NCI-H2029 (cell line): Measurements from ENCODE around the gene UTS2B.

Source experiments
- DNase-seq: peaks from one replicate; lab custom pipeline; 2025; lab: John Stamatoyannopoulos, UW

Gene UTS2B, protein sequence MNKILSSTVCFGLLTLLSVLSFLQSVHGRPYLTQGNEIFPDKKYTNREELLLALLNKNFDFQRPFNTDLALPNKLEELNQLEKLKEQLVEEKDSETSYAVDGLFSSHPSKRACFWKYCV

DNA sequence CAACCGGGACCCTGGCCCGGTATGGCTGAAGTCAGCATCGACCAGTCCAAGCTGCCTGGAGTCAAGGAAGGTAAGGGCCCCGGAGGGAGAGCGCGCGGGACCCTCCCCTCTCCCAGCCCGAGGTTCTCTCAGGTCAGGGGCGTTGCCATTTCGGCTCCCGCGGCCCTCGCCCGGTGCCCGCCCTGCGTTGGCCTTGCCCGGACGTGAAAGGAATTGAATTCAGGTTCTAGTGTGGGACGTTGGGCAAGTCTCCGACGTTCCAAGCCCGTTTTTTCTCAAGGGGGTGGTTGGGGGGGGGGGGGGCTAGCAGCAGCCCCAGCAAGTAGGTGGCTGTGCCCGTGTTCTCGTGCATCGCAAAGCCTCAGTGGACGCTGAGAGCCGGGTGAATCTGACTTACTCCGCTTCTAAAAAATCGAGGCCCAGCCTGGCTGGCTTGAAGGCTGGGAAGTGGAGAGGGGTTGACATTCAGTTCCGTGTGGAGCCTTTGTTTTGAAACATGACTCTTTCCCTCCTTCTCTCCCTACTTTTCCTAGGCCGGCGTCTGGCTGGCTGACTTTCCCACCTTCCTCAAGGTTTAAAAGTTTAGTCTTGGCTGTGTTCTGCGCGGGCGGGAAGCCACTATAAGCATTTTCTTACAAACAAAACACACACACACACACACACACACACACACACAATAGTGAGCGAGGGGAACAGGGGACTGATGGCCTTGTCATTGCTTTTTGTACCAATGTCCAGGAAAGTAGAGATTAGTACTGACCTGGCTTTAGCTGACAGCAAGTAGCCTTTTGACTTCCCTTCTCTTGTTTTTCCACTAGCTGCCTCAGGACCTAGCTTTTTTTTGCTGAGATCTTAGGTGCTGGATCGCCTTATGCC, at the start of gene UTS2B:
Gene UTS2B (minus strand): TSS at position 873 of the 876 bp plus-strand sequence. CDS start 48,337 bp downstream, outside the sequence.
- peak; percentile 53 for DNase-seq

DNA sequence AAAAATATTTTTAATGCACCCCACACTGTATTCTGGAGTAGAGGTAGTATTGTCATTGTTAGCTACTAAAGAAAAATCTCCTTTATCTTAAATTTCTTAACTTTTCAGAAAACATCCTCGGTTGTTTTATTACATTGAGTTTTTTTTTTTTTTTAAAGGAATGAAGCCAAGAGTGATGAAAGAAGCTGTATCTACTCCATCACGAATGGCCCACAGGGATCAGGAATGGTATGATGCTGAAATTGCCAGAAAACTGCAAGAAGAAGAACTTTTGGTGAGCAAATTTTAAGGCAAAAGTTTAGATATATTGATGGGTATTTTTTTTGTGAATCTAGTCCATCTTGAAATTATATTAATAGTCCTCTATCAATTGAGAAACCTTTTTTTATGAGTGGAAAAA, 49.7 kb upstream of the UTS2B start:
- no peak for DNase-seq

DNA sequence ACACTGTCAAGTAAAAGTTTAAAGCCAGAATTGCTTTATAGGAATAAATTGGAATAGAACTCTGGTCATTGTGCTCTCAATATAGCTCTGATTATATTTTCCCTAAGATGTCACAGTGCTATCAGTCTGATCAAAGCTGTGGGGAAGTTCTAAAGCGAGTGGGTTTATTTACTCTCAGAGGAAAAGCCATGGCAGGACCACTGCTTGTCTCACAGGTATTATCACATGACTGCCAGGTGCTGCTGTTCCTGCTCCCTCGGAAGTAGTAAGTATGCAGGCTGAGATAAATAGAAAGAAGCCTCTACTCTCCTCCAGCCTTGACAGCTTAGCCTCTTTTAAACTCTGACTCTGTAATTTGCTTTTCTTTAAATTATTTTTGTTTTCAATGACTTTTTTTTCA, 49.1 kb upstream of the UTS2B start:
- DNase-seq: no peak

DNA sequence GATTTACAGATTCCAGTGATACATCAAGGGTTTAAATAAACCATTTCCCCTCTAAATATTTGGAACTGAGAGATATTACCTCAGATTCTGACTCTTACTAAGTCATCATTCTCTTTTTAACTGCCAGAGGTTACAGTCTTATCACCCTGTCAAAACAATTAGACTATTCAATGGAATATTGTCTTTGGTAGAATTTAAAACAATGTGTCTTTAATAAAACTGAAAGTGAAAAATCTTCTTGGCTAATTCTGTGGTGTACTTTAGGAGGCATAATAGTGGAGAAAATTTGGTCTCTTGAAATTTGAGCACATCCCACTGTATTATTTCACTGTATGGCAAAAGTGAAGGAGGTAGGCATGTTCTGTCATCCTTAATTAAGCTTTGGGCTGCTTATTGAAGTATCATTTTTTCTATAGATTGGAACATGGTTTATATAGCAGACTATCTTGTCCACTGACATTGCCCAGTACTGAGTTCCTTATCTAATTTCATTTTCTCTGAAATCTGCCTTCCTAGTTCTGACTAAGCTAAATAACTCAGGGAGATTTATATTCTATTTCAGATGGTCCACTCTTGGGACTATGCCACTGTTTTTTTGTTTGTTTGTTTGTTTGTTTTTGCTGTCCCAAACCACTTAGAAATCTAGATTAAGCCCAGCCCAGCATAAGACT, 48.0 kb upstream of the UTS2B start:
- DNase-seq: no peak

DNA sequence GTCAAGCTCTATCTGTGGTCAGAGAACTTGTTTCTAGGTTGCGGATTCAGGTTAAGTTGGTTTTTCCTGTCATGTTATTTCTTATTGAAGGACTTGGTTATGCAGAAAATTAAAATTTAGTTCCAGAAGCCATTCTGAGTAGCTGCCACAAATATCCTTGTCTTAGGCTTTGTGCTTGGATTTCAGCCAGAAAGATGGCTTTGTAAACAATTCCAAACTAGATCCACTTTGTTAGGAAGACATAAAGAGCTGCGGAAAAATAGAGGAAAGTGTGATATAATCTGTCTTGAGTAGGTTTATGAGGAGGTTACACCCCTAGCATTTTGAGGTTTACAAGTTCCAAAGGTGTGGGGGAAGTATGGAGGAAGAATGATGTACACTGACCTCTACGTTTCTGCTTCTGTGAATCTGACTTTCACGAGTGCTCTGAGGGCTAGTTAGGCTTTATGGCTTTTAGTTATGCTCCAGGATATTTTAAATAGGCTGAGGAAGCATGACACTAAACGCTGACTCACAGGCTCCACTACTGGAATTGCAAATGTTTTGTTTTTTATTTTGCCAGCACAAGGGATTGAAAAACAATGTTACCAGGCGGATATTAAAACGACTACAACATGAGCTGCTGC, 46.3 kb upstream of the UTS2B start:
- DNase-seq: no peak

DNA sequence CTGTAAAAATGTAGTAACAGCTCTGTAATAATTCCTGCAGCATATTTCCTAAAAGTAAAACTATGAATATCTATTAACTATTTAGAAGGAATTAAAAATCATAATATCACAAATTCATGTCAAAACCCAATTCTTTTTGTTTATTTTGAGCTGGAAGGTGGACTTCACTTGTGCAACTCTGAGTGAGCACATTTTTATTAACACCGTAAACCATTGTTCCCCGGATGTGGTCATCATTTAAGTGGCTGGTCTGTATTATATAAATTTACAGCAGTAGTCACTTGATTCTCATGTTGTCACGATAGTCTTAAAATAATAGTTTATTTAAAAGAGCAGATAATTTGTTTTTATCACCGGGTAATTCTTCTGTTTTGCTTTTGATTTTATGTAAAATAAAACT, 43.0 kb upstream of the UTS2B start:
- no peak for DNase-seq

DNA sequence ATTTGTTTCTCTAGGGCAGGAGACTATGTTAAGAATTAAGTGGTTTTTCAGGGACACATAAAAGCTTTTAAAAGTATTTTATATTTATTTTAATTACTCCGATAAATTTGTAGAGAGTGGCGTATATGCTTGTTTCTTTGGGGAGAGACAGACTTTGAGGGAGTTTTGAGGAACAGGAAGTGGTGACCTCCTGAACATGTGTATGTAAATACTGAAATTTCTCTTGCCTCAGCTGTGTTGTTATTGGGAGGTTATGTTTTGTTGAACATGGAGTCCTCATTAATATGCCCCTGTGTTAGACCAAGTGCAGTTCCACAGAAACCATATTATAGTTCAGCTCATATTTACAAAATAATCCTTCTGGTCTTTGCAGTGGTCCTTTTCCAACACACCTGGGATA, 41.8 kb upstream of the UTS2B start:
- no peak for DNase-seq

DNA sequence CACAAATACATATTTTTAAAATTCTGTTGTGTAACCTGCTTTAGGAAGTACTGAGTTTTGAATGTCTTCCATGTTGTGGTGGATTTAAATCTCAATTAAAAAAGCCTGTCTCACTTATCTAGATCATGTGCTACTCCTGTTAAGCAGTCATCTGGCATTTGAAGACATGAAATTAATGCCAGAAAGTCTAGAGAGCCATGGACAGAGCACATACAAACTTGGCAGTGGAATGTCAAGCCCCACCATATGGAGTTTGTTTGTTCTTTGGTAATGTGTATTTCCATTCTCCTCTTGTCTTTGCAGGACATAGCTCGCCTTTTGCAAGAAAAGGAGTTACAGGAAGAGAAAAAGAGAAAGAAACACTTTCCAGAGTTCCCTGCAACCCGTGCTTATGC, 39.3 kb upstream of the UTS2B start:
- DNase-seq: no peak

DNA sequence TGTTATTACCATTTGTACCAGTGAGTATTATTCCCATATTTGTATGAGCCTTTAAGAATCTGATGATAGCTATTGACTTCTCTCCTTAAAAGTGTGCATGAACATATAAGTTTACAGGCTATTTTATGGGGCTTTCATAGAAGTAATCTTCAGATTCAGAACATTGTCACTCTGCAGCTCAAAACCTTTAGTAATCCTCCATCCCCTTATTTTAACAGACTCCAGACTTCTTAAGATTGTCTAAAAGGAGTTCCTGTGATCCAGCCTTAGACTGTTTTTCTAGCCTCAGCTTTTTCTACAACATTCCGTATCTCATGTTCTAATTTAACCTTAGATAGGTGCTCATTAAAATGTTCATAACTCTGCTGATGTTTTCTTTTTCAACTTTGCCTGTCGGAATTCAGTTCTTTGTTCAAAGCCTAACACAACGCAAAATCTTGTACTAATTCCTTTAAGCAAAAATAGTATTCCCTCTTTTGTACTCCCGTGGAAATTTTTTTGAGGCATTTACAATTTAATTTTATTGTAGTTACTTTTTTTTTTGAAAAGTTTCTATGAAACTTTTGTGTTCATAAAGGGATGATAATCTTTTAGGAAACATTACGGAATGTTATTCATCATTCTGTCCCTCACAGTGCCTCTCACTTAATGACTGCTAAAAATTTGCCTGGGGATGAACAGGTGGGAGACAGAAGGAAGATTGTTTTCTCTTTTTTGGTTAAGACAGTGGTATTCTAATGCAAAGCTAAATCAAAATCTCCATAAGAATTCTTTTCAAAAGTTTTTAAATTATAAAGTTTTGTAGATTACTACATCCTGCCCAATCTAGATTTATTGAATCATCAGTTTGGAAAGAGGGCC, 38.7 kb upstream of the UTS2B start:
- DNase-seq: no peak

DNA sequence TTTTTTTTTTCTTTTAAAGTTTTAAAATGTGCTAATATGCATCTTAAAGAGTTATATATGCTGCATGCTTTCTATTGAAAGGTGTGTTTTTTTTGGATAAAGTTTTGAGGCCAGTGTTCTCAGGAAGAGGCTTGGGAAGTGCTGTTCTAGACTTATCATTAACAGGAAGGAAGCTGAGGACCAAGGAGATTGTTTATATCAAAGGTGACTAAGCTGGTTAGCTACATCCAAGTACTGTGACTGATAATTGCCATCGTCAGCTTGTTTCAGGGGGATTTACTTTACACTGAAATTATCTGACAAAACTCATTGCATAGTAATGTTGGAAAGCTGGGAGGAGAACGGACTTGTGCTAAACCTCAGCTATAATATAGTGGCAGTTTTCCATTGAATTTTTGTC, 36.3 kb upstream of the UTS2B start:
- no peak for DNase-seq

DNA sequence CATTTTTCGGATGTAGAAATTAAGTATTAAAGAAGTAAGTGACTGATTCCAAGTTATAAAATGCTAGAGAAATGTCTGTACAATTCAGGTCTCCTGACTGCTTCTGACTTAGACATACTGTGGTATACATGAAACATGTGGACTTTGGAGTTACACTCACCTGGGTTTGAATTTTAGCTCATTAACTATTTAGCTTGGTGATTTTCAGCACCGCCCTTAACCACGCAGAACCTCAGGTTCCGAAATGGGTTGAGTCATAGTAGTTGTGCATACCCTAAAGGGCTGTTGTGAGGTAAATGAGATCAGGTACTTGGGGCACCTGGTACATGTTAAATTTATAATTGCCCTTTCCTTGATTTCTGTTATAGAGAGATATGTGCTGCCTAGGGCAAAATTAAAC, 32.9 kb upstream of the UTS2B start:
- DNase-seq: no peak

DNA sequence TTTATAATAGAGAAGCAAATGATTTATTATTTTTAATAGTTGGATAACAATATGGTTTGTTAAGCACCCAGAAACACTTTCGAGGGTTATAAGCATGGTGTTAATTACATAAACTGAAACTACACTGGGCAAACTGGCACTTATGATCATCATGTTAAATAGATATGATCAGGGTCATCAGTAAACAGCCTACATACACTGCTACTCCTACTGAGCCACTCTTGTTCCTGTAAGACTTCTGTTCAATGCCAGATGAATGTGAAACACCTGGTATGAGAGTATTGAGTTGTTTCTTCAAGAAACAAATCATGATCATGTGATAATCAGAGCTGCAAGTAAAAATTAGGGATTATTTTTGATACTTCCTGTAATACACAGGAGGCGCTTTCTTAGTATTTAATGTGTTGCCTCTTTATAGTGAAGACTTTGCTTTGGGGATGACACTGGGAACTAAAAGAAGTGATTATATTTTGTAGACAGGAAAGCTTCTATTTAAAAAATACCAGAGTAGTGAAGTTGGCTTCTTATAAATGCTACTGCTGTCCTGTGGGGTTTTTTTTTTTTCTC, 32.3 kb upstream of the UTS2B start:
- no peak for DNase-seq

DNA sequence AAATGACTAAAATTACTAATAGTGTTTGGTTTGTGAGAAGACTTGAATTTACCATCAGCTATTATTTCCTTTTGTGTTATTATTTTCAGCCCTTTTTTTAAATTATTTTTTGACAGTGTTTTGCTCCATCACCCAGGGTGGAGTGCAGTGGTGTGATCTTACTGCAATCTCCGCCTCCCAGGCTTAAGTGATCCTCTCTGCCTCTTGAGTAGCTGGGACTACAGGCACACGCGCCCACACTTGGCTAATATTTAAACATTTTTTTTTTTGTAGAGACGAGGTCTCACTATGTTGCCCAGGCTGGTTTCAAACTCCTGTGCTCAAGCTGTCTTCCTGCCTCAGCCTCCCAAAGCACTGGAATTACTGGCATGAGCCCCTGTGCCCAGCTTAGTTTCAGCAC, 31.7 kb upstream of the UTS2B start:
- DNase-seq: no peak

DNA sequence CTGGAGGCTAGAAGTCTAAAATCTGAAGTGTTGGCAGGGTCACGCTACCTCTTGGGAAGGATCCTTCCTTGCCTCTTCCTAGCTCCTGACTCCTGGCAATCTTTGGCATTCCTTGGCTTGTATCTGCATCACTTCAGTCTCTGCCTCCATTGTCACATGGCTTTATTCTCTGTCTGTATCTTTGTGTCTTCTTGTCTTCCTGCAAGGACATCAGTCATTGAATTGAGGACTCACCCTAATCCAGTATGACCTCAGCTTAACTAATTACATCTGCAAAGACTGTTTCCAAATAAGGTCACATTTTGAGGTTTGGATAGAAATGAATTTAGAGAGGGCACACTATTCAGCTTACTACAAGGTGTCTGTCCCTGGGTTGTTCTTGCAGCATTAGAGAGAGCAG, 31.1 kb upstream of the UTS2B start:
- DNase-seq: no peak

DNA sequence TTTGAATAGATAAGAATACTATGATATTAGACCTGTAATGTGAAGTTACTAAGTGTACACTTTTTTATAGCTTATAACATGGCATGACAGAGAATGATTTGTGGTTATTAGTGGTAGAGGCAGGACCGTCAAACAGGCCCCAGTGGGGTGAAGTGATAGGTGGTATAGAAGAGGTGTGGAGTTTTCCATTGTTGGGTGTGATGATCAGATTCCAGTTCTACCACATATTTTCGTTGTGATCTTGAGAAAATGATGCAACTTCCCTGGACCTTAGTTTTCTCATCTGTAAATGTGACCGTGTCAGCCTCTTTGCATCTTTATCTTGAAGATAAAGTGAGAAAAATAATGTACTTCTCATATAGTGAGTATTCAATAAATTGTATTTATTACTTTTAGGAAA, 30.3 kb upstream of the UTS2B start:
- no peak for DNase-seq

DNA sequence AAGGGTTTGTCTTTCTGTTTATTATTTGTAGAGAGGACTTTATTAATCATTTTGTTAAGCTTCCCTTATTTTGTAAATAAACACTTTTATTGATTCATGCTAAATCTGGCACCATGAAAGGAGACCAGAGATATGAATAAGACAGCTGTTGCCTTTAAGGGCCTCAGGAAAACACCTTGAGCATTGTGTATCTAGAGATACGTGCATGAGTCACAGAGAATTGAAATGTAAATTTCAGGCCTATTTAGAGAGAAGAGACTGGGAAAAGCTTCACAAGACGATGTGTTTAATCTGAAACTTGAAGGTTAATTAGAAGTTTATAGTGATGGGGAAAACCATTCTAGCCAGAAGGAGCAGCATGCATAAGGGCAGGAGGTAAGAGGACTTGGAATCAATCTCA, 28.6 kb upstream of the UTS2B start:
- peak; percentile 45 for DNase-seq

DNA sequence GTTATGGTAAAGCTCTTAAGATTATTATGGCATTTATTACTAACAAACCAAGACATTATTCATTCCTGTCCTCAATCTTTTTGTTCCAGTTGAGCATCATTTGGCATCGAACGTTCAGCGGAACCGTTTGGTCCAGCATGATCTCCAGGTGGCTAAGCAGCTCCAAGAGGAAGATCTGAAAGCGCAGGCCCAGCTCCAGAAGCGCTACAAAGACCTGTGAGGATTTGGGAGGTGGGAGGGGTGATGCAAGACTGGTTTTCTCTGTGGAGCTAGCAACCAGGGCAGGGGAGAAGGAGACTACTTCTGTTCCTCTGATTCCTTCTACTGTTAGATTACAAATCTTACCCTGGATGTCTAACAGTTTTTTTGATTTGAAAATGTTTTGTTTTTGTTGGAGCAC, 27.6 kb upstream of the UTS2B start:
- no peak for DNase-seq

DNA sequence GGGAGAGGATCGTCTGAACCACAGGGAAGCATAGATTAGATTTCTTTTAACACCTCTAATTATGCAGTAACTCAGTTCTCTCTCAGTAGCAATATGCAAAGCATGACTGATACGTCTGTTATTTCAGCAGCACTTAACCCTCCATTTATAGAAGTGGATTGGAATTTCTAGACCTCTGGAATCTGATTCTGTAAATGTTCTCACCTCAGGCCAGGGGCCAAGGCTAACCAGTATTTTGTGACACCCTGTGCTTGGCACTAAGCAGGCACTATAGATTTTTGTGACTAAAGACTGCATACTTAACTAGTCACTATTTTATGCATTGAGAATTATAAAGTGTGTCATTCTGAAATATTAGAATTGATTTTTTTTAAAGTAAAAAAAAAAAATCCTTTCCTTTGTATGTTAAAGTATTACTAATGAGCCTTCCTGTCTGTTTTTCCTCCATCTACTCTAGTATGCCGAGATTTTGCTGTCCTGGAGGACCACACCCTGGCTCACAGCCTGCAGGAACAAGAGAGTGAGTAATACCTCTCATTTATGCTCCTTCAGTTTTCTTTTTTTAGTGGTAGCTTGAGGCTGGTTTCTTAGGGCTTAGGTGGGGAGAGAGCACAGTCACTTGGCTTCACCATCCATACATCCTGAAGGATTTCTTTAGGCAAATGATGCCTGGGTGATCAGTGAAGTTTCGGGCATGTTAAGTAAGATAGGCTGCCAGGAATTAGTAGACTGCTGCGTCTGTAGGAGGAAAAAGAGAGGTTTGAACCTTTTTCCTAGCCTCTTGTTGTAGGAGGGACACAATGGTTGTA, 26.5 kb upstream of the UTS2B start:
- no peak for DNase-seq

DNA sequence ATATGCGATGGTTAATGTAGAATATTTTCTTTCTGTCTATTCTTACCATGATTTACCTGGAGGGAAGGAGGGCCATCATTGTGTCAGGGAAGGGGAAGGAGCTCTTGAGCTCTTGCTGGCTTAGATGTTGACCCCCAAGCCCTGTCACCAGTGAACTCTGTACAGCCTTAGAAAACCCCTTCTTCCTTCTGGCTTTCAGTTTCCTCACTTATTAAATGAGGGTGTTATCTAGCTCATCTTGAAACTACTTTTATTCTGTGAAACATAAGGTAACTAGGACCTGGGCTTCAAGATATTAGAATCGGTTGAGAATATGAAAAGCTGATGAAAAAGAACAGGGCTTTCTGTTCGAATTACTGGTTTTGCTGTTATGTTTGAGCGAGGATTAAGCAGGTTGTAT, 25.1 kb upstream of the UTS2B start:
- DNase-seq: no peak

DNA sequence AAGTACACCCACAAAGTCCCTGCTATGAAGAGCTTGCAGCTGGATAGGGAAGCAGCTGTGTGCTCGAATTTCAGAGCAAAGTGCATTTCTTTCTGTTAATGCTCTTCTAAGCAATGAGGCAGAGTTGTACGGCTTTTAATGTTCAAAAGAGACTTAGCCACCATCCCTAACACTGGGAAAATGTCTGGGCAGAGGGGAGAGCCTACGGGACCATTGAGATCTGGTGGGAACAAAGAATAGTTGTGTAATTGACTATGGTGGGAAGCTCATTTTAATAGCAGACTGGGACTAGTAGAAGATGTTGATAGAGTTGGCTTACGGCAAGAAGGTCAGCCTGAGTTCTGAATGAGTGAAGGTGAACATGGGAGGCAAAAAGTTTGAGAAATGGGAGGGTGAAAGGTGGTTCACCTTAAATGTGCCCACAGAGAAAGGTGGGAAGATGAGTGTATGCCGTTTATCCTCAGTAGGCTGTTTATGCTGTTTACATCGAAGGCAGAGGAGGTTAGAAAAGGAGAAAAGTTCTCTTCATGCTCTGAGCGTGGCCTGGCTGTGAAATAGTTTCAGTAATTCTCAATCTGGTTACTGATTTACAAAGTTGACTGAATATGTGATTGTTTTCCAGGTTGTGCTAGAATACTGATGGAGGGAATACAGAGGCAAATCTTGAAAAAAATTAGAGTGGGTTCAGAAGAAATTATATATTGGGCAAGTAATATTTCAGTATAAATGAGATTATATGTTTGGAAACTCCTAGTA, 22.9 kb upstream of the UTS2B start:
- DNase-seq: no peak
